GM12874 (cell line): ENCODE data around the gene KCNA10.
A peak's percentile ranks its signal among the peaks of the same experiment; 100 is the strongest.

Source experiments
- CTCF ChIP-seq: IDR thresholded peaks from 2 replicates; pipeline ENCODE4 v1.5.1; 2011; ENCODE audit warnings: low read depth, mild to moderate bottlenecking, control low read depth, low read length, moderate library complexity; ENCODE audit not compliant: insufficient read depth

KCNA10 gene

GRCh38 chr1:110535985-110536384 is 17.0 kb upstream of the KCNA10 start:
- TF ChIP-seq CTCF = no peak

GRCh38 chr1:110533230-110533629 is 14.3 kb upstream of the KCNA10 start:
- TF ChIP-seq CTCF = no peak

GRCh38 chr1:110529011-110529410 is 10.0 kb upstream of the KCNA10 start:
- no peak for TF ChIP-seq CTCF

- TF ChIP-seq CTCF = no peak
Observed at GRCh38 chr1:110526201-110526780, 7.3 kb upstream of the KCNA10 start.

GRCh38 chr1:110525249-110525595 is 6.2 kb upstream of the KCNA10 start:
- TF ChIP-seq CTCF = no peak

- peak; percentile 84 for TF ChIP-seq CTCF
Observed at GRCh38 chr1:110524311-110525248, 5.6 kb upstream of the KCNA10 start.

- no peak for TF ChIP-seq CTCF
Observed at GRCh38 chr1:110523011-110523410, 4.0 kb upstream of the KCNA10 start.
